HepG2 (cell line): ENCODE data around the gene CCNO. TPM values are rescaled to one million over a fixed set of nuclear protein-coding genes. Genes with fewer than 3 reads are reported as not detected.

ENCODE experiments used
- FOXK1 ChIP-seq: sonication (generic); formaldehyde crosslinking; IDR thresholded peaks from 2 replicates; pipeline ENCODE4 v1.4.0; 2020; ENCODE audit warnings: low read depth, missing genetic modification reagents, borderline replicate concordance
- NFIC ChIP-seq: IDR thresholded peaks from 2 replicates; pipeline ENCODE4 v1.6.1; 2012; ENCODE audit warnings: mild to moderate bottlenecking, low read length, inconsistent platforms
- ZNF839 ChIP-seq: sonication (generic); formaldehyde crosslinking; IDR thresholded peaks from 2 replicates; pipeline ENCODE4 v1.4.0; 2020; ENCODE audit warnings: missing genetic modification reagents, mild to moderate bottlenecking, borderline replicate concordance
- polyA plus RNA-seq, 8 experiments: library from polyadenylated mRNA; depleted of rRNA in 3 of 8; stranded (reverse) in 7 of 8; unstranded in 1 of 8; fragments of >200 nt; fragmentation: Illumina TruSeq in 4 of 8; extraction: Trizol in 4 of 8; gene quantifications; 2 replicates each; pipeline versions ENCODE4 v1.2.1 to v1.2.3, GENCODE V29; 2011 to 2016; ENCODE audit warnings: low read depth in 4 of 8, missing spikeins in 1 of 8, mixed read lengths in 1 of 8; ENCODE audit not compliant: insufficient read depth in 1 of 8
- total RNA-seq, 5 experiments: library from RNA; depleted of rRNA; stranded (reverse); fragments of >200 nt; fragmentation: Illumina TruSeq; extraction: Trizol; gene quantifications; 2 replicates each; pipeline ENCODE4 v1.2.3, GENCODE V29; 2016; ENCODE audit warnings: low read depth in 1 of 5
- TF ChIP-seq, protein P1 (sequence below), 2 experiments: IDR thresholded peaks; 2 replicates each; pipeline ENCODE4 v1.6.1; 2011 to 2012; ENCODE audit warnings: low read length in 2 of 2, borderline replicate concordance in 1 of 2, low read depth in 1 of 2, mild to moderate bottlenecking in 1 of 2, moderate library complexity in 1 of 2
- TF ChIP-seq, protein P2 (sequence below): sonication (generic); formaldehyde crosslinking; IDR thresholded peaks from 2 replicates; pipeline ENCODE4 v1.5.1; 2020; ENCODE audit warnings: missing genetic modification reagents, mild to moderate bottlenecking, borderline replicate concordance

The CCNO gene
- total and polyA plus RNA-seq, 2 of the 13 experiments (the other 11 are each of a cell fraction or from before 2014, with no cell fraction given) = 0.07 TPM; not detected in 1

DNA sequence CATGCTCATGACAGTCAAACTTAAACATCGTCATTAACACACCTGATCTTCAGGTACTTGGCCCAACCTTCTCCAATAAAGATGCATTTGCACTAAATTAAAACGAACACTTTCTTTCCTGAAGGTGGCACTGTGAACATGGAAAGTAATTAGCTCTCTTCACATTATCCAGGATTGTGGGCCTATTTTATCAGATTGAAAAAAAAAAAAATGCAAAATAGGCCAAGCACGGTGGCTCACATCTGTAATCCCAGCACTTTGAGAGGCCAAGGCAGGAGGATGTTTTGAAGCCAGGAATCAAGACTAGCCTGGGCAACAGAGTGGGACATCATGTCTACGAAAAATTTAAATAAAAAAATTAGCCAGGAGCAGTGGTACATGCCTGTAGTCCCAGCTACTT is 46.0 kb downstream of the CCNO start (continued):
- TF ChIP-seq, protein P1, sequence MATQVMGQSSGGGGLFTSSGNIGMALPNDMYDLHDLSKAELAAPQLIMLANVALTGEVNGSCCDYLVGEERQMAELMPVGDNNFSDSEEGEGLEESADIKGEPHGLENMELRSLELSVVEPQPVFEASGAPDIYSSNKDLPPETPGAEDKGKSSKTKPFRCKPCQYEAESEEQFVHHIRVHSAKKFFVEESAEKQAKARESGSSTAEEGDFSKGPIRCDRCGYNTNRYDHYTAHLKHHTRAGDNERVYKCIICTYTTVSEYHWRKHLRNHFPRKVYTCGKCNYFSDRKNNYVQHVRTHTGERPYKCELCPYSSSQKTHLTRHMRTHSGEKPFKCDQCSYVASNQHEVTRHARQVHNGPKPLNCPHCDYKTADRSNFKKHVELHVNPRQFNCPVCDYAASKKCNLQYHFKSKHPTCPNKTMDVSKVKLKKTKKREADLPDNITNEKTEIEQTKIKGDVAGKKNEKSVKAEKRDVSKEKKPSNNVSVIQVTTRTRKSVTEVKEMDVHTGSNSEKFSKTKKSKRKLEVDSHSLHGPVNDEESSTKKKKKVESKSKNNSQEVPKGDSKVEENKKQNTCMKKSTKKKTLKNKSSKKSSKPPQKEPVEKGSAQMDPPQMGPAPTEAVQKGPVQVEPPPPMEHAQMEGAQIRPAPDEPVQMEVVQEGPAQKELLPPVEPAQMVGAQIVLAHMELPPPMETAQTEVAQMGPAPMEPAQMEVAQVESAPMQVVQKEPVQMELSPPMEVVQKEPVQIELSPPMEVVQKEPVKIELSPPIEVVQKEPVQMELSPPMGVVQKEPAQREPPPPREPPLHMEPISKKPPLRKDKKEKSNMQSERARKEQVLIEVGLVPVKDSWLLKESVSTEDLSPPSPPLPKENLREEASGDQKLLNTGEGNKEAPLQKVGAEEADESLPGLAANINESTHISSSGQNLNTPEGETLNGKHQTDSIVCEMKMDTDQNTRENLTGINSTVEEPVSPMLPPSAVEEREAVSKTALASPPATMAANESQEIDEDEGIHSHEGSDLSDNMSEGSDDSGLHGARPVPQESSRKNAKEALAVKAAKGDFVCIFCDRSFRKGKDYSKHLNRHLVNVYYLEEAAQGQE (IDR thresholded peaks at IDR 0.05; ENCODE audit: borderline replicate concordance in 1 of 2, low read depth in 1 of 2, low read length in 2 of 2) = no peak
- no peak for TF ChIP-seq FOXK1 (CRISPR knock-in tag)
- TF ChIP-seq ZNF839 (CRISPR knock-in tag) = no peak
- TF ChIP-seq, protein P2, sequence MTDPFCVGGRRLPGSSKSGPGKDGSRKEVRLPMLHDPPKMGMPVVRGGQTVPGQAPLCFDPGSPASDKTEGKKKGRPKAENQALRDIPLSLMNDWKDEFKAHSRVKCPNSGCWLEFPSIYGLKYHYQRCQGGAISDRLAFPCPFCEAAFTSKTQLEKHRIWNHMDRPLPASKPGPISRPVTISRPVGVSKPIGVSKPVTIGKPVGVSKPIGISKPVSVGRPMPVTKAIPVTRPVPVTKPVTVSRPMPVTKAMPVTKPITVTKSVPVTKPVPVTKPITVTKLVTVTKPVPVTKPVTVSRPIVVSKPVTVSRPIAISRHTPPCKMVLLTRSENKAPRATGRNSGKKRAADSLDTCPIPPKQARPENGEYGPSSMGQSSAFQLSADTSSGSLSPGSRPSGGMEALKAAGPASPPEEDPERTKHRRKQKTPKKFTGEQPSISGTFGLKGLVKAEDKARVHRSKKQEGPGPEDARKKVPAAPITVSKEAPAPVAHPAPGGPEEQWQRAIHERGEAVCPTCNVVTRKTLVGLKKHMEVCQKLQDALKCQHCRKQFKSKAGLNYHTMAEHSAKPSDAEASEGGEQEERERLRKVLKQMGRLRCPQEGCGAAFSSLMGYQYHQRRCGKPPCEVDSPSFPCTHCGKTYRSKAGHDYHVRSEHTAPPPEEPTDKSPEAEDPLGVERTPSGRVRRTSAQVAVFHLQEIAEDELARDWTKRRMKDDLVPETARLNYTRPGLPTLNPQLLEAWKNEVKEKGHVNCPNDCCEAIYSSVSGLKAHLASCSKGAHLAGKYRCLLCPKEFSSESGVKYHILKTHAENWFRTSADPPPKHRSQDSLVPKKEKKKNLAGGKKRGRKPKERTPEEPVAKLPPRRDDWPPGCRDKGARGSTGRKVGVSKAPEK (CRISPR knock-in tag) = no peak
- TF ChIP-seq NFIC = no peak

Other genes with a start within 250 kb of the CCNO start
- not detected in 2 replicates for gene ESM1, start 248.0 kb downstream of the CCNO start, total RNA-seq (2016; rRNA removed; fragmentation: Illumina TruSeq; extraction: Trizol)
- not detected in 2 replicates for gene ESM1, start 248.0 kb downstream of the CCNO start, polyA plus RNA-seq (2011; rRNA removed)
- not detected in 2 replicates for gene GZMK, start 209.4 kb downstream of the CCNO start, total RNA-seq (2016; rRNA removed; fragmentation: Illumina TruSeq; extraction: Trizol)
- gene GZMK, start 209.4 kb downstream of the CCNO start, polyA plus RNA-seq (2011; rRNA removed) = not detected in 2 replicates
- not detected in 2 replicates for gene GZMA, start 131.0 kb downstream of the CCNO start, total RNA-seq (2016; rRNA removed; fragmentation: Illumina TruSeq; extraction: Trizol)
- not detected in 2 replicates for gene GZMA, start 131.0 kb downstream of the CCNO start, polyA plus RNA-seq (2011; rRNA removed)
- 0.32 and 0.33 TPM in 2 replicates for gene GPX8, start 73.4 kb downstream of the CCNO start, total RNA-seq (2016; rRNA removed; fragmentation: Illumina TruSeq; extraction: Trizol)
- 0.55 and 0.94 TPM in 2 replicates for gene GPX8, start 73.4 kb downstream of the CCNO start, polyA plus RNA-seq (2011; rRNA removed)
- gene CDC20B, start 60.4 kb downstream of the CCNO start, total RNA-seq (2016; rRNA removed; fragmentation: Illumina TruSeq; extraction: Trizol) = not detected in 2 replicates
- gene CDC20B, start 60.4 kb downstream of the CCNO start, polyA plus RNA-seq (2011; rRNA removed) = not detected in 2 replicates
- not detected in 2 replicates for gene MCIDAS, start 6.3 kb downstream of the CCNO start, total RNA-seq (2016; rRNA removed; fragmentation: Illumina TruSeq; extraction: Trizol)
- gene MCIDAS, start 6.3 kb downstream of the CCNO start, polyA plus RNA-seq (2011; rRNA removed) = 0.04 TPM in 1 of 2 replicates, not detected in the other
- gene DHX29, start 74.1 kb upstream of the CCNO start, total RNA-seq (2016; rRNA removed; fragmentation: Illumina TruSeq; extraction: Trizol) = 22.0 and 35.5 TPM in 2 replicates
- 1.6 and 1.9 TPM in 2 replicates for gene DHX29, start 74.1 kb upstream of the CCNO start, polyA plus RNA-seq (2011; rRNA removed)
- gene MTREX, start 74.4 kb upstream of the CCNO start, total RNA-seq (2016; rRNA removed; fragmentation: Illumina TruSeq; extraction: Trizol) = 91.5 and 141 TPM in 2 replicates
- 14.0 and 16.4 TPM in 2 replicates for gene MTREX, start 74.4 kb upstream of the CCNO start, polyA plus RNA-seq (2011; rRNA removed)